Esophagus muscularis mucosa (tissue), 3 donors: ENCODE results near the gene CALML3.

Experiments used
- CTCF ChIP-seq, 3 experiments: fragments of 200-600 bp in 2 of 3; fragments of 450-650 bp in 1 of 3; sonication (generic) in 2 of 3; IDR thresholded peaks; one replicate each; pipeline ENCODE4 v1.5.1; 2017 to 2019; ENCODE audit warnings: antibody characterized with exemption in 3 of 3, mild to moderate bottlenecking in 2 of 3, moderate library complexity in 1 of 3
- POLR2A ChIP-seq: fragments of 450-650 bp; IDR thresholded peaks from one replicate; pipeline ENCODE4 v1.6.1; 2017; ENCODE audit warnings: antibody characterized with exemption, moderate library complexity, mild to moderate bottlenecking, low read depth

- no peak for TF ChIP-seq CTCF (IDR thresholded peaks at IDR 0.05)
- no peak for TF ChIP-seq POLR2A
These were observed 40.4 kb downstream of the CALML3 start for GRCh38 chr10:5565205-5565545.
